Measurements from ENCODE around the gene AP2S1.

AP2S1 gene

GRCh38 chr19:46861691-46862502 lies 11.3 kb upstream of the AP2S1 start:
- peaks cover 66% of the 10 kb centered on the region for H3K79me2 ChIP-seq (ENCODE audit: control insufficient read depth, low read length)
- peaks cover 13% of the 10 kb centered on the region; the same call in 1 of the 2 replicates for H4K20me1 ChIP-seq (ENCODE audit: control insufficient read depth, insufficient read depth, low read depth, low read length)

GRCh38 chr19:46860846-46861690 lies 10.4 kb upstream of the AP2S1 start, which contains the start of gene ARHGAP35:
ARHGAP35 (plus strand) TSS chr19:46860997; CDS start chr19:46918676, 57,679 bp downstream.
- H3K4me1 ChIP-seq (ENCODE audit: control insufficient read depth, low read length) = peaks cover 57% of the 10 kb centered on the region
- peaks cover 60% of the 10 kb centered on the region for H3K79me2 ChIP-seq (ENCODE audit: control insufficient read depth, low read length)
- peak within 1 kb of the TSS; percentile 93 for H3K4me2 ChIP-seq (ENCODE audit: low read length)
- H3K9me2 ChIP-seq (replicated peaks; ENCODE audit: control insufficient read depth, low read length) = no peaks in the 10 kb centered on the region
- H4K20me1 ChIP-seq (ENCODE audit: control insufficient read depth, insufficient read depth, low read depth, low read length) = peaks cover 12% of the 10 kb centered on the region; the same call in 1 of the 2 replicates
- peaks cover 6% of the 10 kb centered on the region; the same call in 1 of the 2 replicates for H3F3A ChIP-seq (ENCODE audit: control insufficient read depth, insufficient read depth)
- H3K27ac ChIP-seq (ENCODE audit: low read depth, low read length) = peak within 1 kb of the TSS; percentile 95
- no peaks in the 10 kb centered on the region for H3K9me3 ChIP-seq (ENCODE audit: control insufficient read depth, insufficient read depth, low read length)
- no peaks in the 10 kb centered on the region for H3K27me3 ChIP-seq (ENCODE audit: control insufficient read depth, low read length)
- peaks cover 23% of the 10 kb centered on the region for H3K36me3 ChIP-seq (ENCODE audit: control insufficient read depth, low read length)
- TF ChIP-seq EZH2phosphoT487 (IDR thresholded peaks at IDR 0.05; ENCODE audit: borderline replicate concordance, low read length) = no peak
- TF ChIP-seq CTCF (IDR thresholded peaks at IDR 0.05; ENCODE audit: low read depth, low read length, poor library complexity, severe bottlenecking) = no peak
- H3K4me3 ChIP-seq (ENCODE audit: low read length) = peak within 1 kb of the TSS; percentile 91

More at GRCh38 chr19:46861691-46862502, 11.3 kb upstream of the AP2S1 start:
- TF ChIP-seq EZH2phosphoT487 (IDR thresholded peaks at IDR 0.05; ENCODE audit: borderline replicate concordance, low read length) (no peak), CTCF (IDR thresholded peaks at IDR 0.05; ENCODE audit: low read depth, low read length, poor library complexity, severe bottlenecking) (no peak)
- H3K36me3 ChIP-seq (ENCODE audit: control insufficient read depth, low read length) = peaks cover 23% of the 10 kb centered on the region
- H3K4me1 ChIP-seq (ENCODE audit: control insufficient read depth, low read length) = peaks cover 57% of the 10 kb centered on the region
- peaks cover 8% of the 10 kb centered on the region; the same call in 1 of the 2 replicates for H3F3A ChIP-seq (ENCODE audit: control insufficient read depth, insufficient read depth)
- H3K4me3 ChIP-seq (ENCODE audit: low read length) = peak overlapping the region; percentile 87
- no peaks in the 10 kb centered on the region for H3K9me2 ChIP-seq (replicated peaks; ENCODE audit: control insufficient read depth, low read length)
- peak overlapping the region; percentile 88 for H3K4me2 ChIP-seq (ENCODE audit: low read length)
- peak overlapping the region; percentile 16; the same call in 1 of the 2 replicates for H3K27ac ChIP-seq (ENCODE audit: low read depth, low read length)
- no peaks in the 10 kb centered on the region for H3K27me3 ChIP-seq (ENCODE audit: control insufficient read depth, low read length)
- H3K9me3 ChIP-seq (ENCODE audit: control insufficient read depth, insufficient read depth, low read length) = no peaks in the 10 kb centered on the region

GRCh38 chr19:46860125-46860845 lies 9.6 kb upstream of the AP2S1 start:
- H4K20me1 ChIP-seq (ENCODE audit: control insufficient read depth, insufficient read depth, low read depth, low read length) = peaks cover 12% of the 10 kb centered on the region; the same call in 1 of the 2 replicates
- peak overlapping the region; percentile 93 for H3K4me2 ChIP-seq (ENCODE audit: low read length)
- peak overlapping the region; percentile 95 for H3K27ac ChIP-seq (ENCODE audit: low read depth, low read length)
- peaks cover 52% of the 10 kb centered on the region for H3K79me2 ChIP-seq (ENCODE audit: control insufficient read depth, low read length)
- H3K4me3 ChIP-seq (ENCODE audit: low read length) = peak overlapping the region; percentile 91
- H3K27me3 ChIP-seq (ENCODE audit: control insufficient read depth, low read length) = no peaks in the 10 kb centered on the region
- H3K36me3 ChIP-seq (ENCODE audit: control insufficient read depth, low read length) = peaks cover 19% of the 10 kb centered on the region
- peaks cover 58% of the 10 kb centered on the region for H3K4me1 ChIP-seq (ENCODE audit: control insufficient read depth, low read length)
- H3K9me3 ChIP-seq (ENCODE audit: control insufficient read depth, insufficient read depth, low read length) = no peaks in the 10 kb centered on the region
- no peaks in the 10 kb centered on the region for H3K9me2 ChIP-seq (replicated peaks; ENCODE audit: control insufficient read depth, low read length)
- H3F3A ChIP-seq (ENCODE audit: control insufficient read depth, insufficient read depth) = peaks cover 6% of the 10 kb centered on the region; the same call in 1 of the 2 replicates
- TF ChIP-seq CTCF (IDR thresholded peaks at IDR 0.05; ENCODE audit: low read depth, low read length, poor library complexity, severe bottlenecking) = no peak
- TF ChIP-seq EZH2phosphoT487 (IDR thresholded peaks at IDR 0.05; ENCODE audit: borderline replicate concordance, low read length) = no peak

All from DOHH2 (cell line).